Parathyroid adenoma (tissue), 2 donors: ENCODE measurements around the gene POLR1E.

Source experiments
- H2AFZ ChIP-seq: fragments of 300-600 bp; sonication (generic); one replicate; pipeline ENCODE4 v1.7.0; 2017; ENCODE audit warnings: antibody characterized with exemption, mild to moderate bottlenecking
- H3K27ac ChIP-seq: fragments of 300-600 bp; sonication (generic); one replicate; pipeline ENCODE4 v1.7.0; 2017
- H3K27me3 ChIP-seq: fragments of 300-600 bp; sonication (generic); one replicate; pipeline ENCODE4 v1.7.0; 2017; ENCODE audit warnings: low read length; ENCODE audit not compliant: control insufficient read depth, insufficient read depth
- H3K36me3 ChIP-seq: fragments of 300-600 bp; sonication (generic); one replicate; pipeline ENCODE4 v1.7.0; 2017; ENCODE audit warnings: low read length; ENCODE audit not compliant: control insufficient read depth, insufficient read depth
- H3K4me1 ChIP-seq: fragments of 300-600 bp; sonication (generic); one replicate; pipeline ENCODE4 v1.7.0; 2017; ENCODE audit warnings: control low read depth
- H3K4me2 ChIP-seq: fragments of 300-600 bp; sonication (generic); one replicate; pipeline ENCODE4 v1.7.0; 2017; ENCODE audit warnings: low read length
- H3K4me3 ChIP-seq: fragments of 300-600 bp; sonication (generic); one replicate; pipeline ENCODE4 v1.7.0; 2017; ENCODE audit warnings: low read depth, low read length
- H3K79me2 ChIP-seq: fragments of 300-600 bp; sonication (generic); one replicate; pipeline ENCODE4 v1.7.0; 2017; ENCODE audit warnings: control low read depth
- H3K9ac ChIP-seq: fragments of 300-600 bp; sonication (generic); one replicate; pipeline ENCODE4 v1.7.0; 2017; ENCODE audit warnings: mild to moderate bottlenecking
- H3K9me3 ChIP-seq: fragments of 300-600 bp; sonication (generic); one replicate; pipeline ENCODE4 v1.7.0; 2017; ENCODE audit warnings: low read length; ENCODE audit not compliant: control insufficient read depth
- TF ChIP-seq, protein P1 (sequence below): fragments of 300-600 bp; sonication (generic); IDR thresholded peaks from one replicate; pipeline ENCODE4 v1.7.0; 2017; ENCODE audit warnings: antibody characterized with exemption, mild to moderate bottlenecking
- donor health status: primary hyperparathyroidism.

The POLR1E gene

DNA sequence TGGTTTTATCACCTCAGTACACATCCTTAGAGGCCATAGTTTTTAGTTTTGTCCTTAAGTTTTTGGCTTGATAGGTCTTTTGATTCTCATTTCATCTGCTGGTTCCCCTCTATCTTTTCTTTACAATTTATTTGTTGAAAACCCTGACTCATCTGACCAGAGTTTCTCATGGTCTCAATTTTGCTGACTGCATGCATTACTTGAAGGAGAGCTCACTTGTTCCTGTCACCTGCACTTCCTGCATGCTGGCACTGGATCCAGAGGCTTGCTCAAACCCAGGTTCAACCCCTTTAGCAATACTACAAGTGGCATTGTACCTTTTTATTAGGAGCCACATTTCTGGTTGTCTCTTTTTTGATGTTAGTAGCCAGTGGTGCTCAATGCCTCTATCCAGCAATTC lies 63.8 kb downstream of the POLR1E start:
- H3K36me3 ChIP-seq, result no peaks in the 10 kb centered on the region
- H3K79me2 ChIP-seq, result no peaks in the 10 kb centered on the region
- no peaks in the 10 kb centered on the region for H3K27me3 ChIP-seq
- H3K9ac ChIP-seq, result no peak overlapping the region
- TF ChIP-seq, protein P1, sequence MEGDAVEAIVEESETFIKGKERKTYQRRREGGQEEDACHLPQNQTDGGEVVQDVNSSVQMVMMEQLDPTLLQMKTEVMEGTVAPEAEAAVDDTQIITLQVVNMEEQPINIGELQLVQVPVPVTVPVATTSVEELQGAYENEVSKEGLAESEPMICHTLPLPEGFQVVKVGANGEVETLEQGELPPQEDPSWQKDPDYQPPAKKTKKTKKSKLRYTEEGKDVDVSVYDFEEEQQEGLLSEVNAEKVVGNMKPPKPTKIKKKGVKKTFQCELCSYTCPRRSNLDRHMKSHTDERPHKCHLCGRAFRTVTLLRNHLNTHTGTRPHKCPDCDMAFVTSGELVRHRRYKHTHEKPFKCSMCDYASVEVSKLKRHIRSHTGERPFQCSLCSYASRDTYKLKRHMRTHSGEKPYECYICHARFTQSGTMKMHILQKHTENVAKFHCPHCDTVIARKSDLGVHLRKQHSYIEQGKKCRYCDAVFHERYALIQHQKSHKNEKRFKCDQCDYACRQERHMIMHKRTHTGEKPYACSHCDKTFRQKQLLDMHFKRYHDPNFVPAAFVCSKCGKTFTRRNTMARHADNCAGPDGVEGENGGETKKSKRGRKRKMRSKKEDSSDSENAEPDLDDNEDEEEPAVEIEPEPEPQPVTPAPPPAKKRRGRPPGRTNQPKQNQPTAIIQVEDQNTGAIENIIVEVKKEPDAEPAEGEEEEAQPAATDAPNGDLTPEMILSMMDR, result no peak
- H3K4me1 ChIP-seq, result no peaks in the 10 kb centered on the region
- no peak overlapping the region for H3K27ac ChIP-seq
- no peak overlapping the region for H3K4me2 ChIP-seq
- H2AFZ ChIP-seq, result no peak overlapping the region
- H3K4me3 ChIP-seq, result no peak overlapping the region
- no peaks in the 10 kb centered on the region for H3K9me3 ChIP-seq

DNA sequence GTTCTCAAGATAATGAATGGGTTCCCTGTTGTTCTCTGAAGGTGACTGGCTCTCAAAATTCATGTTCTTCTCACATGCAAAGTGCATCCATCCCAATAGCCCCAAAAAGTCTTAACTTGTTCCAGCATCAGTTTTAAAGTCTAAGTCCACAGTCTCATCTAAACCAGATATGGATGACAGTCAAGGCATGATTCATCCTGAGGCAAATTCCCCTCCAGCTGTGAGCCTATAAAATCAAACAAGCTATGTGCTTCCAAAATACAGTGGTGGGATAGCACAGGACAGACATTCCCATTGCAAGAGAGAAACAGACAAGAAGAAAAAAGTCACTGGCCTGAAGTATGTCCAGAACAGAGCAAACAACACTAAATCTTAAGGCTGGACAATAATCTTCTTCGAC lies 65.0 kb downstream of the POLR1E start:
- Histone ChIP-seq H3K4me2 (no peak overlapping the region), H3K36me3 (no peaks in the 10 kb centered on the region), H3K79me2 (no peaks in the 10 kb centered on the region), H2AFZ (no peak overlapping the region), H3K27me3 (no peaks in the 10 kb centered on the region), H3K4me1 (no peaks in the 10 kb centered on the region), H3K9ac (no peak overlapping the region), H3K4me3 (no peak overlapping the region), H3K9me3 (no peaks in the 10 kb centered on the region), H3K27ac (no peak overlapping the region)
- TF ChIP-seq, protein P1, result no peak

DNA sequence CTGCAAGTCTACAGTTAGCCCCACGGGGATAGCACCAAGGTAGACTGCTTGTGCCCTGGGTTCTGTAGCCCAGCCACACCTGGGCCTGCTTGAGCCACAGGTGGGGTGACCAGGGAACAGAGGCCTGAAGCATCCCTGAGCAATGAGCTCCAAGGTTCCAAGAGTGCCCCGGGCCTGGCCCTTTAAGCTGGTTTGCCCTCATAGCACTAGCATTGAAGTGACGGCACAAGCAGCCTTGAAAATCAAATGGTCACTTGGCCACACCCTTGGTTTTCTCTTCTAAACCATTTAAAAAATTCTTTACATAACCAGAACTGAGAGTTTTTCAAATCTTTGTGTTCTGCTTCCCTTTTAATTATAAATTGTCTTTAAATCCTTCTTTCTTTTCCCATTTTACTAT lies 65.7 kb downstream of the POLR1E start:
- Histone ChIP-seq H3K9me3 (no peaks in the 10 kb centered on the region), H3K27ac (no peak overlapping the region), H3K4me3 (no peak overlapping the region), H3K27me3 (no peaks in the 10 kb centered on the region), H3K36me3 (no peaks in the 10 kb centered on the region), H3K79me2 (no peaks in the 10 kb centered on the region), H3K9ac (no peak overlapping the region), H3K4me1 (no peaks in the 10 kb centered on the region), H3K4me2 (no peak overlapping the region), H2AFZ (no peak overlapping the region)
- TF ChIP-seq, protein P1, result no peak

DNA sequence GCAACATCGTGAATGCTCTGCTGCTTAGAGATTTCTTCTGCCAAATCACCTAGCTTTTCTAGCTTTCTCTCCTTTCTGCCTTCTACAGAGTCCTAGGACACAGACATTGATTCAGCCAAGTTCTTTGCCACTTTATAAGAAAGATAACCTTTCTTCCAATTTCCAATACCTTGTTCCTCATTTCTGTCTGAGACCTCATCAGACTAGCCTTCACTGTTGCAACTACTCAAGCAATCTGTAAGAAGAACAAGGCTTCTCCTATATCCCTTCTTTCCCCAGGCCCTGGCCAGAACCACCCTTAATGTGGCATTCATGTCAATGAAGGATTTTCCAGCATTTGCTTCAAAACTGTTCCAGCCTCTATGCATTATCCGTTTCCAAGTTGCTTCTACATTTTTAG lies 66.1 kb downstream of the POLR1E start:
- Histone ChIP-seq H3K27ac (no peak overlapping the region), H3K9me3 (no peaks in the 10 kb centered on the region), H3K36me3 (no peaks in the 10 kb centered on the region), H2AFZ (no peak overlapping the region), H3K4me1 (no peaks in the 10 kb centered on the region), H3K27me3 (no peaks in the 10 kb centered on the region), H3K9ac (no peak overlapping the region), H3K79me2 (no peaks in the 10 kb centered on the region), H3K4me2 (no peak overlapping the region), H3K4me3 (no peak overlapping the region)
- TF ChIP-seq, protein P1, result no peak
